ENCODE measurements around the gene FGD2. TPM values are rescaled to one million over a fixed set of nuclear protein-coding genes. Genes with fewer than 3 reads are reported as not detected.

The FGD2 gene
- total and polyA plus RNA-seq, 2 of the 8 experiments (the other 6 are each of a cell fraction or from before 2014, with no cell fraction given): 0.12 to 0.32 TPM

DNA sequence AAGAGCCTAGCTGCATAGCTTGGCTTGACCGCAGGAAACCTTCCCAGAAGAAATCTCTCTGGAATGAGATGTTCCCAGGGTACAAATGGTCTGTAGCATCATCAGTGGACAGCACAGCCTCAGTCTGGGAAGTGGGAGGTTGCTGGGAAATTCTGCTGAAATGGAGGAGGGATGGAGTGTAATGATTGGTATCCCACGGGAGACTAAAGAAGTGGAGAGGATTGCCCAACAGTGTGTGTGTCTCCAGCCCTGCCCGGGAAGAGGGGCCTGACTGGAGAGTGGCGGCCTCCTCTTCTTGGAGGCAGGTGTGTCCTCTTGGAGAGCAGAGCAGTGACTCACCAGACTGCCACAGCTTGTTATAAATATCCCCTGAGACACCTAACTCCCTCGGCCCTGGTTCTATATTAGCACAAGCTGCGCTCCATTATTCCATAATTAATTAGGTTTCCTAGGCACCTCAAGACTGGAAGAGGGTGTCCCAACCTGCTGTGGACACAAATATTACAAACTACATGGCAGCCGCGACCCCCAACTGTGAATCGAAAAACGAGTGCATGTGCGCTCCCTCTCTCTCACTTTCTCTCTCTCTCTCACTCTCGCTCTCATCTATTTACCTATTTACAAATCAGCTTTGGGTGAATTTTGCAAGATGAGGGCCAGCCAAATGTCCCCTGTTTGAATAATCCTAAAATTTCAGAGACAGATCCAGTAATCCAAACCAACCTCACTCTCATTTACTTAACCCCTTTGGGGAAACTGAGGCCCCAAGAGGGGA, 68.8 kb downstream of the FGD2 start (continued):
- no peak for TF ChIP-seq KDM5A (IDR thresholded peaks at IDR 0.05; ENCODE audit: low read length)

Measured in H1 (cell line).